A673 (cell line): ENCODE data around the gene GDA.
"Not testable (repeated sequence)": the region's sequence is repeated elsewhere in the genome, so short reads cannot be mapped to it uniquely, and the experiment has no call there.

ENCODE experiments used
- EZH2 ChIP-seq: fragments of 200-600 bp; sonication (generic); IDR thresholded peaks from 2 replicates; pipeline ENCODE4 v1.6.1; 2017; ENCODE audit warnings: borderline replicate concordance, low read depth, mild to moderate bottlenecking, mixed read lengths, antibody characterized with exemption, low read length; ENCODE audit not compliant: poor library complexity, severe bottlenecking
- TF ChIP-seq, protein P1 (sequence below): fragments of 300-800, 200-600 bp; sonication (generic); conservative IDR thresholded peaks from 2 replicates; pipeline ENCODE4 v1.5.1; 2017; ENCODE audit warnings: low read depth, mild to moderate bottlenecking, antibody characterized with exemption, low read length, moderate library complexity, mixed read lengths

DNA sequence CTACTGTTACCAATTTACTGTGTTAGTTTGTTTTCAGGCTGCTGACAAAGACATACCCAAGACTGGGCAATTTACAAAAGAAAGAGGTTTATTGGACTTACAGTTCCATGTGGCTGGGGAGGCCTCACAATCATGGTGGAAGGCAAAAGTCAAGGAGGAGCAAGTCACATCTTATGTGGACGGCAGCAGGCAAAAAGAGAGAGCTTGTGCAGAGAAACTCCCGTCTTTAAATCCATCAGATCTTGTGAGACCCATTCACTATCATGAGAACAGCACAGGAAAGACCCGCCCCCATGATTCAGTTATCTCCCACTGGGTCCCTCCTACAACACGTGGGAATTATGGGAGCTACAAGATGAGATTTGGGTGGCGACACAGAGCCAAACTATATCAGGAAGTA, 142.3 kb downstream of the GDA start:
- TF ChIP-seq, protein P1, sequence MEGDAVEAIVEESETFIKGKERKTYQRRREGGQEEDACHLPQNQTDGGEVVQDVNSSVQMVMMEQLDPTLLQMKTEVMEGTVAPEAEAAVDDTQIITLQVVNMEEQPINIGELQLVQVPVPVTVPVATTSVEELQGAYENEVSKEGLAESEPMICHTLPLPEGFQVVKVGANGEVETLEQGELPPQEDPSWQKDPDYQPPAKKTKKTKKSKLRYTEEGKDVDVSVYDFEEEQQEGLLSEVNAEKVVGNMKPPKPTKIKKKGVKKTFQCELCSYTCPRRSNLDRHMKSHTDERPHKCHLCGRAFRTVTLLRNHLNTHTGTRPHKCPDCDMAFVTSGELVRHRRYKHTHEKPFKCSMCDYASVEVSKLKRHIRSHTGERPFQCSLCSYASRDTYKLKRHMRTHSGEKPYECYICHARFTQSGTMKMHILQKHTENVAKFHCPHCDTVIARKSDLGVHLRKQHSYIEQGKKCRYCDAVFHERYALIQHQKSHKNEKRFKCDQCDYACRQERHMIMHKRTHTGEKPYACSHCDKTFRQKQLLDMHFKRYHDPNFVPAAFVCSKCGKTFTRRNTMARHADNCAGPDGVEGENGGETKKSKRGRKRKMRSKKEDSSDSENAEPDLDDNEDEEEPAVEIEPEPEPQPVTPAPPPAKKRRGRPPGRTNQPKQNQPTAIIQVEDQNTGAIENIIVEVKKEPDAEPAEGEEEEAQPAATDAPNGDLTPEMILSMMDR = not testable (repeated sequence)
- TF ChIP-seq EZH2 = not testable (repeated sequence)
